Endothelial cell of umbilical vein (primary cell): ENCODE results near the gene ZNF205. TPM values are rescaled to one million over a fixed set of nuclear protein-coding genes. Genes with fewer than 3 reads are reported as not detected.

Source experiments
- BruUV-seq: library from RNA; stranded (reverse); fragments of 400-500 nt; replicated peaks from 2 replicates; lab custom pipeline; 2021; lab: Mats Ljungman, UMichigan
- CTCF ChIA-PET: fragments of 300-600, 350-600 bp; sonication (Branson Sonifier 250); formaldehyde crosslinking; loops from one replicate; lab custom pipeline; 2021; ENCODE audit warnings: antibody characterized with exemption, inconsistent platforms; lab: Charles Lee
- POLR2A ChIA-PET: fragments of 300-600, 350-600 bp; sonication (Branson Sonifier 250); formaldehyde crosslinking; loops from one replicate; lab custom pipeline; 2021; ENCODE audit warnings: antibody characterized with exemption, inconsistent platforms; lab: Charles Lee
- DNase-seq: peaks from one replicate; pipeline ENCODE4 v3.0.0-alpha.2; 2011; ENCODE audit warnings: low read depth, low spot score
- FAIRE-seq: peaks from 2 replicates; lab custom pipeline; 2011; peaks lifted over from hg19 to GRCh38; lab: Jason Lieb, UNC
- H2AFZ ChIP-seq: 2 replicates; pipeline ENCODE4 v1.6.0; 2012; ENCODE audit warnings: low read depth, low read length, control low read depth, inconsistent platforms
- H3K27ac ChIP-seq: 2 replicates; pipeline ENCODE4 v1.5.1; 2011; ENCODE audit warnings: low read depth, mild to moderate bottlenecking, control low read depth, low read length, moderate library complexity; ENCODE audit not compliant: insufficient read depth
- H3K27me3 ChIP-seq, 2 experiments: 2 replicates each; pipeline versions ENCODE4 v1.6.0 to v1.6.1; 2011; ENCODE audit warnings: low read length in 2 of 2, mixed read lengths in 1 of 2; ENCODE audit not compliant: control insufficient read depth in 2 of 2, insufficient read depth in 2 of 2
- H3K36me3 ChIP-seq, 2 experiments: 2 replicates in 1 of 2; 3 replicates in 1 of 2; pipeline ENCODE4 v1.5.1; 2011; ENCODE audit warnings: low read length in 2 of 2, mild to moderate bottlenecking in 1 of 2, moderate library complexity in 1 of 2; ENCODE audit not compliant: control insufficient read depth in 2 of 2, insufficient read depth in 2 of 2; ENCODE audit errors: extremely low read depth in 1 of 2
- H3K4me1 ChIP-seq: 3 replicates; pipeline ENCODE4 v1.5.1; 2011; ENCODE audit warnings: mild to moderate bottlenecking, low read length; ENCODE audit not compliant: control insufficient read depth, insufficient read depth; ENCODE audit errors: extremely low read depth
- H3K4me2 ChIP-seq: 2 replicates; pipeline ENCODE4 v1.6.1; 2011; ENCODE audit warnings: low read length, control low read depth, mixed read lengths; ENCODE audit not compliant: insufficient read depth
- H3K4me3 ChIP-seq, 3 experiments: fragments of 200-600 bp in 1 of 3; sonication (generic), shearing (Covaris generic) in 1 of 3; replicated peaks in 1 of 3; 2 replicates each; pipeline ENCODE4 v1.5.1; 2011 to 2016; ENCODE audit warnings: control low read depth in 3 of 3, low read length in 3 of 3, mild to moderate bottlenecking in 2 of 3, inconsistent platforms in 1 of 3, low read depth in 1 of 3, moderate library complexity in 1 of 3; ENCODE audit not compliant: insufficient read depth in 1 of 3
- H3K79me2 ChIP-seq: 2 replicates; pipeline ENCODE4 v1.6.0; 2012; ENCODE audit warnings: low read length, inconsistent platforms; ENCODE audit not compliant: control insufficient read depth, insufficient read depth
- H3K9ac ChIP-seq: replicated peaks from 2 replicates; pipeline ENCODE3; 2011; ENCODE audit warnings: low read length, control low read depth; ENCODE audit not compliant: insufficient read depth; ENCODE audit errors: extremely low read depth
- H3K9me1 ChIP-seq: replicated peaks from 3 replicates; pipeline ENCODE4 v1.6.0; 2011; ENCODE audit warnings: mild to moderate bottlenecking, low read length; ENCODE audit not compliant: control insufficient read depth, insufficient read depth; ENCODE audit errors: extremely low read depth
- H3K9me3 ChIP-seq: replicated peaks from 2 replicates; pipeline ENCODE4 v1.5.1; 2012; ENCODE audit warnings: low read length, inconsistent platforms; ENCODE audit not compliant: control insufficient read depth, insufficient read depth
- H4K20me1 ChIP-seq: replicated peaks from 2 replicates; pipeline ENCODE3; 2011; ENCODE audit warnings: mild to moderate bottlenecking, low read length; ENCODE audit not compliant: control insufficient read depth, insufficient read depth; ENCODE audit errors: extremely low read depth
- CTCF ChIP-seq, 2 donors: IDR thresholded peaks; 1 replicate in 1 of 2; 2 replicates in 1 of 2; pipeline ENCODE4 v1.5.1; 2011; ENCODE audit warnings: low read length in 2 of 2, mild to moderate bottlenecking in 2 of 2, moderate library complexity in 2 of 2, control low read depth in 1 of 2, inconsistent platforms in 1 of 2, low read depth in 1 of 2; ENCODE audit not compliant: insufficient read depth in 1 of 2; ENCODE audit errors: extremely low read depth in 1 of 2
- EZH2 ChIP-seq: IDR thresholded peaks from 2 replicates; pipeline ENCODE4 v1.6.1; 2012; ENCODE audit warnings: borderline replicate concordance, low read depth, mild to moderate bottlenecking, moderate library complexity, low read length, inconsistent platforms; ENCODE audit not compliant: severe bottlenecking
- FOS ChIP-seq: IDR thresholded peaks from 2 replicates; pipeline ENCODE4 v1.6.1; 2011; ENCODE audit warnings: mild to moderate bottlenecking, low read length, moderate library complexity, borderline replicate concordance; ENCODE audit not compliant: insufficient read depth
- GATA2 ChIP-seq: IDR thresholded peaks from 2 replicates; pipeline ENCODE4 v1.7.0; 2011; ENCODE audit warnings: low read depth, mild to moderate bottlenecking, moderate library complexity, mixed read lengths, low read length; ENCODE audit not compliant: insufficient read length, insufficient read depth
- MYC ChIP-seq: IDR thresholded peaks from one replicate; pipeline ENCODE4 v1.6.1; 2011; ENCODE audit warnings: mild to moderate bottlenecking, low read depth, low read length
- POLR2A ChIP-seq: IDR thresholded peaks from 2 replicates; pipeline ENCODE4 v1.6.1; 2012; ENCODE audit warnings: low read depth, mild to moderate bottlenecking, control low read depth, low read length
- POLR2AphosphoS5 ChIP-seq: IDR thresholded peaks from 2 replicates; pipeline ENCODE4 v1.6.1; 2012; ENCODE audit warnings: low read depth, mild to moderate bottlenecking, control low read depth, low read length, moderate library complexity; ENCODE audit not compliant: insufficient read depth
- dilution Hi-C: fragments of 300-500 bp; cut with MboI; formaldehyde crosslinking; loops from one replicate; pipeline ENCODE4 v1.15.0; 2019; ENCODE audit warnings: low sequenced_read_pairs; ENCODE audit not compliant: extremely low pct_ligation_motif_present
- intact Hi-C: fragments of 100-400 bp; cut with micrococcal nuclease; formaldehyde crosslinking; loops from one replicate; pipeline ENCODE4 v1.10.0; 2022
- polyA plus RNA-seq, 4 experiments: library from polyadenylated mRNA; depleted of rRNA in 3 of 4; stranded (reverse) in 3 of 4; unstranded in 1 of 4; fragments of >200 nt; gene quantifications; 2 replicates each; pipeline versions ENCODE4 v1.2.1 to v1.2.3, GENCODE V29; 2011 to 2012; ENCODE audit warnings: missing spikeins in 1 of 4
- total RNA-seq: library from RNA; stranded (reverse); gene quantifications from 2 replicates; pipeline ENCODE4 v1.2.3, GENCODE V29; 2021

Gene ZNF205
- total and polyA plus RNA-seq, 2 donors (not counting 3 experiments of a cell fraction or from before 2014, with no cell fraction given) = 18.5 to 19.0 TPM

- TF ChIP-seq GATA2 (no peak), POLR2A (peak; percentile 85), EZH2 (no peak), FOS (no peak), MYC (no peak), CTCF (IDR thresholded peaks at IDR 0.05; ENCODE audit: extremely low read depth in 1 of 2, insufficient read depth in 1 of 2, low read depth in 1 of 2, low read length in 2 of 2) (no peak), POLR2AphosphoS5 (peak; percentile 81)
- Histone ChIP-seq H4K20me1 (no peaks in the 10 kb centered on the region), H3K36me3 (peaks cover 0 to 1% of the 10 kb centered on the region in 2 experiments), H3K4me3 (peak within 1 kb of the TSS; percentile 77 to 99 (median 98)), H3K27me3 (no peaks in the 10 kb centered on the region), H3K4me1 (peaks cover 10% of the 10 kb centered on the region), H3K9ac (peak within 1 kb of the TSS; percentile 98), H3K4me2 (peak within 1 kb of the TSS; percentile 99), H3K27ac (peak within 1 kb of the TSS; percentile 91), H3K9me3 (no peaks in the 10 kb centered on the region), H3K79me2 (peaks cover 17% of the 10 kb centered on the region), H3K9me1 (no peaks in the 10 kb centered on the region), H2AFZ (peak within 1 kb of the TSS; percentile 93)
- dilution Hi-C loops (no loop called here), intact Hi-C loops (loop anchor here (1.0 to 2.0 kb wide), 3 partner anchors 16 to 34 kb away; no protein-coding TSS in a partner anchor)
- ChIA-PET CTCF (interaction anchor here (0.6 to 2.3 kb wide), 19 partner anchors 9 to 106 kb away, joined by 3 to 17 read pairs (median 4); no protein-coding TSS in a partner anchor), POLR2A (interaction anchor here (0.6 to 1.6 kb wide), 11 partner anchors 9 to 114 kb away, joined by 3 to 9 read pairs (median 3); partner anchors contain the start of gene TNFRSF12A)
- DNase-seq = peak; percentile 98
- BruUV-seq = TSS peak; percentile 66
- FAIRE-seq = peak; percentile 99
These were observed 22.1 kb downstream of the ZNF205 start, which contains the start of gene ZNF213 for GRCh38 chr16:3134338-3135125. TSS of gene ZNF213 (plus strand) at chr16:3135029. CDS start at chr16:3137281, 2,252 bp downstream.
